ENCODE data around the gene NCAM1.

Gene NCAM1

DNA sequence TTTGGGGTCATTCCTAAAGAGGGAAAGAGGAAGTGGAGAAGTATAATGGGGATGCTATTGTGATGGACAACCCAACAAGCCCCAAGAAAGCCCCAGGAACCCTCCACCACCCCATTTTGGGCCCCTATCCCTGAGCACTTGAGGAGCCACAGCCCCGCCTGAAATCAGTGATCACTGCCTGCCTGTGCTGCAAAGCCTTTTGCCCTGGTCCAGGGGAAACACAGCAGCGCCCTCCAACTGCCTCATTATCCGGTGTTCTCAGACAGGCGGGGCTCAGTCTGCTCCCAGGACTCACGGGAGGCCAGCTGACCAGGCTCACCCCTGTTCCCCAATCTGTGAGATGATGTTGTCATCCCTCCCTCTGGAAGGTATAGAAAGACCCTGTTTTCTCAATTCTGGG lies 308.4 kb downstream of the NCAM1 start (continued):
- TF ChIP-seq ZFP41 (tag by site-specific recombination; IDR thresholded peaks at IDR 0.05; ENCODE audit: borderline replicate concordance): no peak
- TF ChIP-seq, protein P1, sequence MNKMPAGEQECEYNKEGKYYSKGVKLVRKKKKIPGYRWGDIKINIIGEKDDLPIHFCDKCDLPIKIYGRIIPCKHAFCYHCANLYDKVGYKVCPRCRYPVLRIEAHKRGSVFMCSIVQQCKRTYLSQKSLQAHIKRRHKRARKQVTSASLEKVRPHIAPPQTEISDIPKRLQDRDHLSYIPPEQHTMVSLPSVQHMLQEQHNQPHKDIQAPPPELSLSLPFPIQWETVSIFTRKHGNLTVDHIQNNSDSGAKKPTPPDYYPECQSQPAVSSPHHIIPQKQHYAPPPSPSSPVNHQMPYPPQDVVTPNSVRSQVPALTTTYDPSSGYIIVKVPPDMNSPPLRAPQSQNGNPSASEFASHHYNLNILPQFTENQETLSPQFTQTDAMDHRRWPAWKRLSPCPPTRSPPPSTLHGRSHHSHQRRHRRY (tag by site-specific recombination; IDR thresholded peaks at IDR 0.05): no peak
- TF ChIP-seq ZNF292 (tag by site-specific recombination; IDR thresholded peaks at IDR 0.05; ENCODE audit: borderline replicate concordance, low read depth): no peak
- TF ChIP-seq SCRT1 (tag by site-specific recombination; IDR thresholded peaks at IDR 0.05; ENCODE audit: borderline replicate concordance): no peak
- no peak for TF ChIP-seq ZNF157 (tag by site-specific recombination; IDR thresholded peaks at IDR 0.05)
- TF ChIP-seq ZNF521 (tag by site-specific recombination; IDR thresholded peaks at IDR 0.05): no peak
- TF ChIP-seq ZNF473 (tag by site-specific recombination; IDR thresholded peaks at IDR 0.05): no peak

DNA sequence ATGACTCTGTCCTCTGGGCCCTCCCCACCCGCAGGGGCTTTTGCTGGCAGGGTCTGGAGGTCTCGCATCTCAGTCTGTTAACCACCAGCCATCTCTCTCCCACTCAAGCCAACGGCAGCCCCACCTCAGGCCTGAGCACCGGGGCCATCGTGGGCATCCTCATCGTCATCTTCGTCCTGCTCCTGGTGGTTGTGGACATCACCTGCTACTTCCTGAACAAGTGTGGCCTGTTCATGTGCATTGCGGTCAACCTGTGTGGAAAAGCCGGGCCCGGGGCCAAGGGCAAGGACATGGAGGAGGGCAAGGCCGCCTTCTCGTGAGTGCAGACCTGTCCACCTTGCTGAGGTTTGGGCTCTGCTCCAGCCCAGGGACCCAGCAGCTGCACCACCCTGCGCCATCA lies 308.9 kb downstream of the NCAM1 start:
- ChIA-PET CTCF (no interaction called here), POLR2A (no interaction called here)
- Histone ChIP-seq H3K9me3 (ENCODE audit: control insufficient read depth, insufficient read depth, low read depth, low read length) (no peaks in the 10 kb centered on the region), H3K36me3 (ENCODE audit: control insufficient read depth in 2 of 2, insufficient read depth in 1 of 2, low read length in 2 of 2) (peaks cover 0 to under 1% of the 10 kb centered on the region in 2 experiments; a peak in 1 of 3 replicates), H3K4me1 (ENCODE audit: control insufficient read depth, insufficient read depth, low read length) (no peaks in the 10 kb centered on the region), H3K4me3 (ENCODE audit: low read depth, low read length) (no peak overlapping the region), H3K27ac (ENCODE audit: extremely low read depth, low read depth, low read length) (no peak overlapping the region)
- TF ChIP-seq ZNF292 (tag by site-specific recombination; IDR thresholded peaks at IDR 0.05; ENCODE audit: borderline replicate concordance, low read depth) (no peak), ZNF248 (tag by site-specific recombination; IDR thresholded peaks at IDR 0.05) (no peak), ZNF518A (tag by site-specific recombination; conservative IDR thresholded peaks at IDR 0.05; ENCODE audit: low read depth) (no peak), KLF16 (tag by site-specific recombination; IDR thresholded peaks at IDR 0.05) (no peak), ZNF416 (tag by site-specific recombination; IDR thresholded peaks at IDR 0.05) (no peak), ZNF37A (tag by site-specific recombination; IDR thresholded peaks at IDR 0.05) (no peak), ZNF223 (tag by site-specific recombination; IDR thresholded peaks at IDR 0.05) (no peak), GLIS2 (tag by site-specific recombination; IDR thresholded peaks at IDR 0.05) (no peak), ZNF302 (tag by site-specific recombination; IDR thresholded peaks at IDR 0.05; ENCODE audit: low read depth) (no peak), ZNF114 (tag by site-specific recombination; IDR thresholded peaks at IDR 0.05) (no peak), ZBTB1 (tag by site-specific recombination; IDR thresholded peaks at IDR 0.05) (no peak)
- TF ChIP-seq, protein P2, sequence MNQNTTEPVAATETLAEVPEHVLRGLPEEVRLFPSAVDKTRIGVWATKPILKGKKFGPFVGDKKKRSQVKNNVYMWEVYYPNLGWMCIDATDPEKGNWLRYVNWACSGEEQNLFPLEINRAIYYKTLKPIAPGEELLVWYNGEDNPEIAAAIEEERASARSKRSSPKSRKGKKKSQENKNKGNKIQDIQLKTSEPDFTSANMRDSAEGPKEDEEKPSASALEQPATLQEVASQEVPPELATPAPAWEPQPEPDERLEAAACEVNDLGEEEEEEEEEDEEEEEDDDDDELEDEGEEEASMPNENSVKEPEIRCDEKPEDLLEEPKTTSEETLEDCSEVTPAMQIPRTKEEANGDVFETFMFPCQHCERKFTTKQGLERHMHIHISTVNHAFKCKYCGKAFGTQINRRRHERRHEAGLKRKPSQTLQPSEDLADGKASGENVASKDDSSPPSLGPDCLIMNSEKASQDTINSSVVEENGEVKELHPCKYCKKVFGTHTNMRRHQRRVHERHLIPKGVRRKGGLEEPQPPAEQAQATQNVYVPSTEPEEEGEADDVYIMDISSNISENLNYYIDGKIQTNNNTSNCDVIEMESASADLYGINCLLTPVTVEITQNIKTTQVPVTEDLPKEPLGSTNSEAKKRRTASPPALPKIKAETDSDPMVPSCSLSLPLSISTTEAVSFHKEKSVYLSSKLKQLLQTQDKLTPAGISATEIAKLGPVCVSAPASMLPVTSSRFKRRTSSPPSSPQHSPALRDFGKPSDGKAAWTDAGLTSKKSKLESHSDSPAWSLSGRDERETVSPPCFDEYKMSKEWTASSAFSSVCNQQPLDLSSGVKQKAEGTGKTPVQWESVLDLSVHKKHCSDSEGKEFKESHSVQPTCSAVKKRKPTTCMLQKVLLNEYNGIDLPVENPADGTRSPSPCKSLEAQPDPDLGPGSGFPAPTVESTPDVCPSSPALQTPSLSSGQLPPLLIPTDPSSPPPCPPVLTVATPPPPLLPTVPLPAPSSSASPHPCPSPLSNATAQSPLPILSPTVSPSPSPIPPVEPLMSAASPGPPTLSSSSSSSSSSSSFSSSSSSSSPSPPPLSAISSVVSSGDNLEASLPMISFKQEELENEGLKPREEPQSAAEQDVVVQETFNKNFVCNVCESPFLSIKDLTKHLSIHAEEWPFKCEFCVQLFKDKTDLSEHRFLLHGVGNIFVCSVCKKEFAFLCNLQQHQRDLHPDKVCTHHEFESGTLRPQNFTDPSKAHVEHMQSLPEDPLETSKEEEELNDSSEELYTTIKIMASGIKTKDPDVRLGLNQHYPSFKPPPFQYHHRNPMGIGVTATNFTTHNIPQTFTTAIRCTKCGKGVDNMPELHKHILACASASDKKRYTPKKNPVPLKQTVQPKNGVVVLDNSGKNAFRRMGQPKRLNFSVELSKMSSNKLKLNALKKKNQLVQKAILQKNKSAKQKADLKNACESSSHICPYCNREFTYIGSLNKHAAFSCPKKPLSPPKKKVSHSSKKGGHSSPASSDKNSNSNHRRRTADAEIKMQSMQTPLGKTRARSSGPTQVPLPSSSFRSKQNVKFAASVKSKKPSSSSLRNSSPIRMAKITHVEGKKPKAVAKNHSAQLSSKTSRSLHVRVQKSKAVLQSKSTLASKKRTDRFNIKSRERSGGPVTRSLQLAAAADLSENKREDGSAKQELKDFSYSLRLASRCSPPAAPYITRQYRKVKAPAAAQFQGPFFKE (tag by site-specific recombination; IDR thresholded peaks at IDR 0.05; ENCODE audit: borderline replicate concordance): no peak

Data from HEK293 (cell line).